ENCODE results near the gene KIF26B.
A peak's percentile ranks its signal among the peaks of the same experiment; 100 is the strongest.

Gene KIF26B

DNA sequence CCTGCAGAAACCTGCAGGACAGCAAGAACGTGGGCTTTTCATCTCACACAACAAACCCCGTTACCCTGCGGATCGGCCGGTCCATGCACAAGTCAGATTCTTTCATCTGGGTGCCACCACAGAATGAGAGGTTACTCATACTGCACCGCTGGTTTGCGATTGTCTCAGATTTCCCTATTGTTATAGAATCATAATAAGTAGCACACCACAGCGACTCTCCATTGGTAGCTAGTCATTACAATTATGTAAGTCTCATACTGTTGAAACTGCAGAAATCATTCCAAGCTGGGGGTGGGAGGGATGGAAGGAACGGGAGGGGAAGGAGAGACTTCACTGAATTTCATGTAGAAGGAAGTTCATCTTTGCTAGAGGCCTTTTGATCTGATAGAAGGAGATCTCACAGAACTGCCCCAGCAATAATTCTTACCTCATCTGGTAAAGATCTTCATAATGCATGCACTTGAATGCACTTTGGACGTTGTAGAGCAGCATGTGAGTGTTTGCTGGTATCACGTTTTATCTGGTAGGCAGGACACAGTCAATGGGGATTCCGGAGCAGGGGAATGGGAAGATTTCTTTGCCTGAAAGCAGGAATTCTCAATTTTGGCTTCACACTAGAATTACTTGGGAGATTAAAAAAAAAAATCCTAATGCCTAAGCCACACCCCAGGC is 221.1 kb downstream of the KIF26B start:
- no peak for TF ChIP-seq CTCF (IDR thresholded peaks at IDR 0.05; ENCODE audit: insufficient read depth, missing control alignments)
- FAIRE-seq: no peak
- DNase-seq (ENCODE audit: insufficient read length, low spot score): no peak

DNA sequence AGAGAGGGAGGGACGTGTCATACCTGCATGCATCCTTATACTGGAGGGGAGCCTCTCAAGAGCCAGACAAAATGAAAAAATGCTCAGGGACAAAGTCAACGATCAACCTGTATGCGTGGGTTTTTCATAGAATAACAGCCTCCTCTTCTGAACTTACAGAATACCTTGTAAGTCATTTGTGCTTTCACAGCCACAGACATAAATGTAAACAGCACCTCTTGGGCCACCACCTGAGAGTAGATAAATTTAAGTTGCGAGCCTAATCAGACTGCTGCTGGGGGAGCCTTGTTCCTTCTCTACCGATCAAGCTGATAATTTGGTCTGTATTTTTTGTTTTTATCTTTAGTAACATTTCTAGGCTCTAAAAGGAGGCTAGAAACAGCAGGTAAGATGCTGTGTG is 223.1 kb downstream of the KIF26B start:
- DNase-seq (ENCODE audit: insufficient read length, low spot score) (no peak), FAIRE-seq (no peak)
- no peak for TF ChIP-seq CTCF (IDR thresholded peaks at IDR 0.05; ENCODE audit: insufficient read depth, missing control alignments)

DNA sequence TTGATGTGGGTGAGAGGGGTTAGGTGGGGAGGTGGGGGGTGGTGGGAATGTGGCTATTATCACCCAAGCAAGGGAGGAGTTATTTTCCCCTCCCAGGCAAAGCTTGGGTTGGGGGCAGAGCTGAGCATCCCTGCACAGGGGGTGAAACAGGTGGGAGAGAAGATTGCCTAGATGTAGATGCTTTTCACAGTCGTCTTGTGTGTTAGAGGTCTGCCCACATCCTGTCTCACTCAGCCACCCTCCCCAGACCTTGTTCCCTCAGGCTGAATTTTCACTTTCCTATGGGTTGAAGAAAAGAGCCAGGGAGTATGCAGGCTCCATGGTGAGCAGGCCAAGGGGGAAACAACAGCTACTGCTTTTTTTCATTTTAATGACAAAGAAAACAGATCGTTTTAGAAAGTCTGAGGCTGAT is 223.5 kb downstream of the KIF26B start:
- FAIRE-seq: no peak
- no peak for DNase-seq (ENCODE audit: insufficient read length, low spot score)
- TF ChIP-seq CTCF (IDR thresholded peaks at IDR 0.05; ENCODE audit: insufficient read depth, missing control alignments): no peak

GRCh38 chr1:245378745-245379144 is 224.0 kb downstream of the KIF26B start:
- no peak for TF ChIP-seq CTCF (IDR thresholded peaks at IDR 0.05; ENCODE audit: insufficient read depth, missing control alignments)
- no peak for FAIRE-seq
- DNase-seq (ENCODE audit: insufficient read length, low spot score): no peak

DNA sequence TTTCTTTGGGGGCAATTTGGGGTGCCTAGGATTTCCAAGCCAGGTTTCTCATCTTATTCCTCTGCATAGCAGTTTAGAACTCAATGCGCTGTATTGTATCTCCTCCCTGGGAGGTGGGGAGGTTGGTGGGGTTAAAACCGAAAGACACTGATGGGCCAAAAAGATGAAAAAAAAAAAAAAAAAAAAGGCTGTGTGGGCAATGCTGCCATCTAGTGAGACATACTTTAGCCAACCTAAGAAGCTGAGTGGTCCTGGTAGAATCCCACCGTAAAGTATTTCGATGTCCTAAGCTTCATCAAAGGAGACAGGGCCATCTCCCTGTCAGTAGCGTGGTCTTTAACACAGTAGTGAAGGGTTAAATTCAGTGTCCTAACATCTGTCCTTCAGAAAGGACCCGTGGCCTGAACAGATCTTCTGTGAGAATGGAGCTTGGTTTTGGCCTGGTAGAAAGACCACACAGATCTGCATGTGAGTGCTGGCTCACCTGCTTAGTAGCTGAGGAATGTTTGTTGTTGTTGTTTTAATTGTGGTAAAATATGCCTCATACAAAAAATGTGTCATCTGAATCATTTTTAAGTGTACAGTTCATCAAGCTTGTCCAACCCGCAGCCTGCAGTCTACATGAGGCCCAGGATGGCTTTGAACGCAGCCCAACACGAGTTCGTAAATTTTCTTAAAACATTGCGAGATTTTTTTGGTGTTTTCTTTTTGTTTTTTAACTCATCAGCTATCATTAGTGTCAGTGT is 226.2 kb downstream of the KIF26B start:
- no peak for FAIRE-seq
- DNase-seq (ENCODE audit: insufficient read length, low spot score): no peak
- TF ChIP-seq CTCF (IDR thresholded peaks at IDR 0.05; ENCODE audit: insufficient read depth, missing control alignments): peak; percentile 7

GRCh38 chr1:245382981-245383380 is 228.2 kb downstream of the KIF26B start:
- DNase-seq (ENCODE audit: insufficient read length, low spot score): no peak
- TF ChIP-seq CTCF (IDR thresholded peaks at IDR 0.05; ENCODE audit: insufficient read depth, missing control alignments): no peak
- no peak for FAIRE-seq
